ENCODE results near the gene CSRNP2.
A peak's percentile ranks its signal among the peaks of the same experiment; 100 is the strongest.

CSRNP2 gene

DNA sequence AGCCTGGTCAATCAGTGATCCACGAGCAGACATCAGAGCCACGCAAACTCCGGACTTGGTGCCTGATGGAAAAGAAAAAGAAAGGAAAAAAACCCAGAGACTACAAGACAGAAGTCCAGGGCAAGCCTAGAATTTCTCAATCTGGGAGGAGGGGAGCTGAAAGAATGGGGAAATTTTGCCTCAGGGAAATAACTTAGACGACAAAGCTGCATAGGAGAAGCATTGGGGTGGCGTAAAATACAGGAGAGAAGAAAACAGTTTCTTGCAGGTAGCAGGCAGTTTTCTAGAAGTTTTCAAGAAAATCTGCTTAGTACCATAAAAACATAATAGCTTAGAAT lies 54.6 kb downstream of the CSRNP2 start:
- peak overlapping the region; percentile 29; the same call in 1 of the 2 replicates for H3K4me2 ChIP-seq (ENCODE audit: low read depth, low read length)

DNA sequence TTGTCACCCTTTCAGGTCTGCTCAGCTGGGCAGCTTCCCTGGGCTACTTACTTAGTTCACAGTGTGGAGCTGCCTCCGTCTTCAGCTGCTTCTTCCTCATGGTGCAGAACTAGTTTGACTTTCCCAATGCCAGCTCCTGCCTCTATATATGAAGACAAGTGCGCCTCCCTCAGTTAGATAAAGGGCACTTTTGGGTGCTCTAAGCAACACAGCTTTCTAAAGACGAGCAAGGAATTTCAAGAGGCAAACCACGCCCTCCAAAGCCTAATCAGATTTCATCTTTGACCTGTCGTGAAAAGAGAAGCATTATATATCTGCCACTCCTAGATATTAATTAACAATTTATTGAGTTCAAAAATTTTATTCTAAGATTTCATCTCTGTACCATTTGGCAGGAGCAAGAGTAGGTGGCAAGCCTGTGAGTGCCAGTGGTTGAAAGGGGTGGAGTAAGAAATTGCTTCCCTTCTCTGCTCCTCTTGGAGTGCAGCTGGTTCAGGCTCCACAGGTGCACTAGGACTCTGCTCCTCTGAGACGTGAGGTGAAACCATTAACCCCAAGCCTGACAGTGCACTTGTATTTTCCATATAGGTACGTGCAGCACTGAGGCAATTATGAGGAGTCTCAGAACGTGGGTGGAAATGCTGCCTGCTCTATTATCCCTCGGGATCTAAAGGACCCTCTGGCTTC lies 55.1 kb downstream of the CSRNP2 start:
- no peak overlapping the region for H3K9ac ChIP-seq (ENCODE audit: low read length)
- no peak overlapping the region for H3K4me3 ChIP-seq (ENCODE audit: low read length)
- H3K4me1 ChIP-seq (ENCODE audit: low read length), result peaks cover 20% of the 10 kb centered on the region
- DNase-seq, result peak; percentile 57
- no peak overlapping the region for H3K27ac ChIP-seq (ENCODE audit: low read length)
- H3K79me2 ChIP-seq (ENCODE audit: low read length), result peaks cover 30% of the 10 kb centered on the region
- H3K9me2 ChIP-seq (replicated peaks; ENCODE audit: insufficient read depth, low read length), result no peaks in the 10 kb centered on the region
- no peak overlapping the region for H2AFZ ChIP-seq (ENCODE audit: low read length)
- H3K36me3 ChIP-seq (replicated peaks; ENCODE audit: insufficient read depth, low read length), result no peaks in the 10 kb centered on the region
- no peaks in the 10 kb centered on the region for H4K20me1 ChIP-seq (ENCODE audit: insufficient read depth, low read length)
- peaks cover 35% of the 10 kb centered on the region for H3F3A ChIP-seq (ENCODE audit: insufficient read depth, low read length)
- H3K9me3 ChIP-seq (replicated peaks; ENCODE audit: insufficient read depth, low read length), result no peaks in the 10 kb centered on the region
- no peaks in the 10 kb centered on the region for H3K27me3 ChIP-seq (replicated peaks; ENCODE audit: insufficient read depth, low read length)
- TF ChIP-seq, protein P1, sequence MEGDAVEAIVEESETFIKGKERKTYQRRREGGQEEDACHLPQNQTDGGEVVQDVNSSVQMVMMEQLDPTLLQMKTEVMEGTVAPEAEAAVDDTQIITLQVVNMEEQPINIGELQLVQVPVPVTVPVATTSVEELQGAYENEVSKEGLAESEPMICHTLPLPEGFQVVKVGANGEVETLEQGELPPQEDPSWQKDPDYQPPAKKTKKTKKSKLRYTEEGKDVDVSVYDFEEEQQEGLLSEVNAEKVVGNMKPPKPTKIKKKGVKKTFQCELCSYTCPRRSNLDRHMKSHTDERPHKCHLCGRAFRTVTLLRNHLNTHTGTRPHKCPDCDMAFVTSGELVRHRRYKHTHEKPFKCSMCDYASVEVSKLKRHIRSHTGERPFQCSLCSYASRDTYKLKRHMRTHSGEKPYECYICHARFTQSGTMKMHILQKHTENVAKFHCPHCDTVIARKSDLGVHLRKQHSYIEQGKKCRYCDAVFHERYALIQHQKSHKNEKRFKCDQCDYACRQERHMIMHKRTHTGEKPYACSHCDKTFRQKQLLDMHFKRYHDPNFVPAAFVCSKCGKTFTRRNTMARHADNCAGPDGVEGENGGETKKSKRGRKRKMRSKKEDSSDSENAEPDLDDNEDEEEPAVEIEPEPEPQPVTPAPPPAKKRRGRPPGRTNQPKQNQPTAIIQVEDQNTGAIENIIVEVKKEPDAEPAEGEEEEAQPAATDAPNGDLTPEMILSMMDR (IDR thresholded peaks at IDR 0.05; ENCODE audit: low read length), result peak; percentile 46
- TF ChIP-seq EZH2 (optimal IDR thresholded peaks at IDR 0.05; ENCODE audit: low read depth, low read length) (no peak), EZH2phosphoT487 (IDR thresholded peaks at IDR 0.05; ENCODE audit: low read length) (no peak)
- H3K4me2 ChIP-seq (ENCODE audit: low read depth, low read length), result peak overlapping the region; percentile 29; the same call in 1 of the 2 replicates

More for the DNA sequence above, 54.6 kb downstream of the CSRNP2 start:
- peaks cover 25% of the 10 kb centered on the region for H3K79me2 ChIP-seq (ENCODE audit: low read length)
- no peak for DNase-seq
- H3K4me1 ChIP-seq (ENCODE audit: low read length), result peaks cover 20% of the 10 kb centered on the region
- H3K27me3 ChIP-seq (replicated peaks; ENCODE audit: insufficient read depth, low read length), result no peaks in the 10 kb centered on the region
- no peaks in the 10 kb centered on the region for H4K20me1 ChIP-seq (ENCODE audit: insufficient read depth, low read length)
- TF ChIP-seq, protein P1 (IDR thresholded peaks at IDR 0.05; ENCODE audit: low read length), result no peak
- no peak for TF ChIP-seq EZH2 (optimal IDR thresholded peaks at IDR 0.05; ENCODE audit: low read depth, low read length)
- TF ChIP-seq EZH2phosphoT487 (IDR thresholded peaks at IDR 0.05; ENCODE audit: low read length), result no peak
- H3K9me2 ChIP-seq (replicated peaks; ENCODE audit: insufficient read depth, low read length), result no peaks in the 10 kb centered on the region
- peaks cover 30% of the 10 kb centered on the region for H3F3A ChIP-seq (ENCODE audit: insufficient read depth, low read length)
- H3K4me3 ChIP-seq (ENCODE audit: low read length), result no peak overlapping the region
- H3K9me3 ChIP-seq (replicated peaks; ENCODE audit: insufficient read depth, low read length), result no peaks in the 10 kb centered on the region
- no peak overlapping the region for H3K27ac ChIP-seq (ENCODE audit: low read length)
- no peak overlapping the region for H3K9ac ChIP-seq (ENCODE audit: low read length)
- no peak overlapping the region for H2AFZ ChIP-seq (ENCODE audit: low read length)
- no peaks in the 10 kb centered on the region for H3K36me3 ChIP-seq (replicated peaks; ENCODE audit: insufficient read depth, low read length)

DNA sequence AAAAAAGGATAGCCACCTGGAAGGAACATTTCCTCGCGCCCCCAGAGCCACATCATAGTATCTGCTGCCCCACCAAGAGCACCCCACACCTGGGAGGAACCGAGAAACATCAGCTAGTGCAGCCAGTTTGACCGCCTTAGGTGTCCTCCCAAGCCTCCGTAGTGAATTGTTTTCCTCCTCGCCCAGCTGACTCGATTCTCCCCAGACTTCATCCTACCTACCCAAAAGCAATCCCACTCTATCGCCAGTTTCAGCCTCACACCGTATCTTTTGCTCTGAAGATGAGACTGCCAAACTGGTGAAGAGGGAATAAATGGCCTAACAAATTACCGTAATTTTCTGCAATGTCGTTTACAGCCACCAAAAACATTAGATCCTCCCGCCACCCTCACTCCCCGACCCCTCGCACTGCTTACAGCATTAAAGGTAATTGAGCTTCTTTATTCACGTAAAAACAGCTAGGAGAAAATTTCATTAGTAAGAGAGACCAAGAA lies 56.0 kb downstream of the CSRNP2 start:
- H3K4me1 ChIP-seq (ENCODE audit: low read length), result peaks cover 20% of the 10 kb centered on the region
- H3F3A ChIP-seq (ENCODE audit: insufficient read depth, low read length), result peaks cover 38% of the 10 kb centered on the region
- no peaks in the 10 kb centered on the region for H3K9me2 ChIP-seq (replicated peaks; ENCODE audit: insufficient read depth, low read length)
- no peak for TF ChIP-seq EZH2phosphoT487 (IDR thresholded peaks at IDR 0.05; ENCODE audit: low read length)
- no peak for DNase-seq
- H3K9ac ChIP-seq (ENCODE audit: low read length), result no peak overlapping the region
- no peaks in the 10 kb centered on the region for H3K9me3 ChIP-seq (replicated peaks; ENCODE audit: insufficient read depth, low read length)
- no peak overlapping the region for H2AFZ ChIP-seq (ENCODE audit: low read length)
- H3K79me2 ChIP-seq (ENCODE audit: low read length), result peaks cover 38% of the 10 kb centered on the region
- H3K4me2 ChIP-seq (ENCODE audit: low read depth, low read length), result no peak overlapping the region; the same call in 1 of the 2 replicates
- no peak overlapping the region for H3K4me3 ChIP-seq (ENCODE audit: low read length)
- H3K27ac ChIP-seq (ENCODE audit: low read length), result no peak overlapping the region
- no peaks in the 10 kb centered on the region for H4K20me1 ChIP-seq (ENCODE audit: insufficient read depth, low read length)
- H3K27me3 ChIP-seq (replicated peaks; ENCODE audit: insufficient read depth, low read length), result no peaks in the 10 kb centered on the region
- H3K36me3 ChIP-seq (replicated peaks; ENCODE audit: insufficient read depth, low read length), result no peaks in the 10 kb centered on the region
